ENCODE data around the gene ATXN7L1.

Gene ATXN7L1

DNA sequence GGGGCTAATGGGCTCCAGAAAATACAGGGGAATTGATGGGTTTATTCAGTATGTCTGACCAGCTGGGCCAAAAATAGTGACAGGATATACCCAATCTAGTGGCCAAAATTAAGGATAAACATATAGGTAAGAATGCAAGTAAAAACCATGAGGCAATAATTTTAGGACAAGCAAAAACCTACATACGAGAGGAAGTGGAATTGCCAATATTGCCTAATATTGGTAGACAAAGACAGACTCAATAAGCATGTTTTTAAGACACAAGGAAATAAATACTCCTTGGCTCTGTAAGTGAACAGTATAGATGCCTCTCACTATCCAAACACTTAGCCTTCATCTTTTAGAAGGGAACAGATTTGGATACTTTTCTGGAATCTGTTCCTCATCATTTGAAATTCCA is 51.0 kb downstream of the ATXN7L1 start:
- TF ChIP-seq, protein P1, sequence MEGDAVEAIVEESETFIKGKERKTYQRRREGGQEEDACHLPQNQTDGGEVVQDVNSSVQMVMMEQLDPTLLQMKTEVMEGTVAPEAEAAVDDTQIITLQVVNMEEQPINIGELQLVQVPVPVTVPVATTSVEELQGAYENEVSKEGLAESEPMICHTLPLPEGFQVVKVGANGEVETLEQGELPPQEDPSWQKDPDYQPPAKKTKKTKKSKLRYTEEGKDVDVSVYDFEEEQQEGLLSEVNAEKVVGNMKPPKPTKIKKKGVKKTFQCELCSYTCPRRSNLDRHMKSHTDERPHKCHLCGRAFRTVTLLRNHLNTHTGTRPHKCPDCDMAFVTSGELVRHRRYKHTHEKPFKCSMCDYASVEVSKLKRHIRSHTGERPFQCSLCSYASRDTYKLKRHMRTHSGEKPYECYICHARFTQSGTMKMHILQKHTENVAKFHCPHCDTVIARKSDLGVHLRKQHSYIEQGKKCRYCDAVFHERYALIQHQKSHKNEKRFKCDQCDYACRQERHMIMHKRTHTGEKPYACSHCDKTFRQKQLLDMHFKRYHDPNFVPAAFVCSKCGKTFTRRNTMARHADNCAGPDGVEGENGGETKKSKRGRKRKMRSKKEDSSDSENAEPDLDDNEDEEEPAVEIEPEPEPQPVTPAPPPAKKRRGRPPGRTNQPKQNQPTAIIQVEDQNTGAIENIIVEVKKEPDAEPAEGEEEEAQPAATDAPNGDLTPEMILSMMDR (IDR thresholded peaks at IDR 0.05; ENCODE audit: low read depth, low read length) = no peak
- H3K4me3 ChIP-seq (ENCODE audit: low read depth, low read length) = no peak overlapping the region
- DNase-seq (ENCODE audit: low read depth, low spot score) = no peak
- in situ Hi-C loops (cut with HindIII; ENCODE audit: low sequenced_read_pairs) = no loop called here

DNA sequence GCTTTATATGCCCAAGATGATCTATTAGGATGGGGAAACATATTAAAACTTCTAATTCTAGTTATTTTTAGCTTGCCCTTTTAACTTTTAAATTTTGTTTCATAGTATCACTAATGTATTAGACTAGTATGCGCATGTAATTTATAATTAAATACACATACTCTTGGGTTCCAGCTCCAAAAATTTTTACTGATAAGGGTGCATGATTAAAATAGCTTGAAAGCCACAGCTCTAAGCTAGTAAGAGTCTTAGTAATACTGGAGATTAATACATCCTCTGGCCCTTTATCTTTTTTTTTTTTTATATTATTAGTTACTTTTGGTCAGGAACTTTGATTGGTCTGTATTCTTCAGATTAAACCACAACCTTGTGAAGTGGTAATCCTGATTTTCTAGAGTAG is 53.6 kb downstream of the ATXN7L1 start:
- no peak overlapping the region for H3K4me3 ChIP-seq (ENCODE audit: low read depth, low read length)
- in situ Hi-C loops (cut with HindIII; ENCODE audit: low sequenced_read_pairs) = no loop called here
- TF ChIP-seq, protein P1 (IDR thresholded peaks at IDR 0.05; ENCODE audit: low read depth, low read length) = no peak

DNA sequence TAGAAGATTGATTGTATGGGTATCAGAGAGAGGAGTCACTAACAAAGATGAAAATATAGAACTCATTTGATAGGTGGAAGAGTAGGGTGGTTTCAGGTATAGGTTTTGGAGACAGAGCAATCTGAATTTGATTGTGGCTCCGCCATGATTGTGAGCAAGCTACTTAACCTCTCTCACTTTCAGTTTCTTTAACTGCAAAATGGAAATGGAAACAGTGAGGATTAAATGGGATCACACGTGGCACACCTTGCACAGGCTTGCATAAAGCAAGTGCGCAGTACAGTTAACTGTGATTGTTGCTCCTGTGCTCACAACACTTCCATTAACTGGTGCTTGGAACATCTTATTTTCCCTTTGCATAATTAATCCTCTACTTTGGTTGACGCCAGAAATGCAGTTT is 54.9 kb downstream of the ATXN7L1 start:
- H3K4me3 ChIP-seq (ENCODE audit: low read depth, low read length) = no peak overlapping the region
- in situ Hi-C loops (cut with HindIII; ENCODE audit: low sequenced_read_pairs) = no loop called here
- DNase-seq (ENCODE audit: low read depth, low spot score) = no peak
- TF ChIP-seq, protein P1 (IDR thresholded peaks at IDR 0.05; ENCODE audit: low read depth, low read length) = no peak

More for the DNA sequence above, 53.6 kb downstream of the ATXN7L1 start:
- DNase-seq (ENCODE audit: low read depth, low spot score) = no peak

DNA sequence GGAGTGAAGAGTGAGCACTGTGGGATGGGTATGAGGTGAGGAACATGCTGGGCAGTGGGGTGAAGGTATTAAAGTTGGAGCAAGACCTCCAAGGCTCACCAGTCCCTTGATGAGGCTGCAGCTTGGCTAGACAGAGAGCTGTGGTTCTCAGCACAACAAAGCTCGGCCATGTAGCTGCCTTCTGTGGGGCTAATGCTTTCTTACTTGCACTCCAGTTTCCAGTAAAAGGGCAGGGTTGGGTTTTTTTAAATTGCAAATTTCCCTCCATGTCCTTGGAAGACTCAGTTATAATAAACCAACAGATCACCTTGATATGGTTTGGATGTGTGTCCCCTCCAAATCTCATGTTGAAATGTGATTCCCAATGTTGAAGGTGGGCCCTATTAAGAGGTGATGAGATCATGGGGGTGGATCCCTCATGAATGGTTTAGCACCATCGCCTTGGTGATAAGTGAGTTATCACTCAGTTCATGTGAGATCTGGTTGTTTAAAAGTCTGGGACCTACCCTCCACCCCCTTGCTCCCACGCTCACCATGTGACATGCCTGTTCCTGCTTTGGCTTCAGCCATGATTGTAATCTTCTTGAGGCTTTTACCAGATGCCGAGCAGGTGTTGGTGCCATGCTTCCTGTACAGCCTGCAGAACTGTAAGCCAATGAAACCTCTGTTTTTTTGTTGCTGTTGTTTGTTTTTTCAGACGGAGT is 55.9 kb downstream of the ATXN7L1 start:
- TF ChIP-seq, protein P1 (IDR thresholded peaks at IDR 0.05; ENCODE audit: low read depth, low read length) = no peak
- no peak for DNase-seq (ENCODE audit: low read depth, low spot score)
- H3K4me3 ChIP-seq (ENCODE audit: low read depth, low read length) = no peak overlapping the region
- in situ Hi-C loops (cut with HindIII; ENCODE audit: low sequenced_read_pairs) = no loop called here

DNA sequence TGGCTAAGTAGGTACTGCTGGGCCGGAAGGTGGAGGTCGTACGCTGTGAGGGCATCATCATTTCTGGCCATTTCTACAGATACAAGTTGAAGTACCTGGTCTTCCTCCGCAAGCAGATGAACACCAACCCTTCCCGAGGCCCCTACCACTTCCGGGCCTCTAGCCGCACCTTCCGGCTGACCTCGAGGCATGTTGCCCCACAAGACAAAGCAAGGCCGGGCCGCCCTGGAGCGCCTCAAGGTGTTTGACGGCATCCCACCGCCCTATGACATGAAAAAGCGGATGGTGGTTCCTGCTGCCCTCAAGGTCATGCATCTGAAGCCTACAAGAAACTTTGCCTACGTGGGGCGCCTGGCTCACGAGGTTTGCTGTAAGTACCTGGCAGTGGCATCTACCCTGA is 56.8 kb downstream of the ATXN7L1 start:
- H3K4me3 ChIP-seq (ENCODE audit: low read depth, low read length) = no peak overlapping the region
- TF ChIP-seq, protein P1 (IDR thresholded peaks at IDR 0.05; ENCODE audit: low read depth, low read length) = no peak
- no peak for DNase-seq (ENCODE audit: low read depth, low spot score)
- in situ Hi-C loops (cut with HindIII; ENCODE audit: low sequenced_read_pairs) = no loop called here

DNA sequence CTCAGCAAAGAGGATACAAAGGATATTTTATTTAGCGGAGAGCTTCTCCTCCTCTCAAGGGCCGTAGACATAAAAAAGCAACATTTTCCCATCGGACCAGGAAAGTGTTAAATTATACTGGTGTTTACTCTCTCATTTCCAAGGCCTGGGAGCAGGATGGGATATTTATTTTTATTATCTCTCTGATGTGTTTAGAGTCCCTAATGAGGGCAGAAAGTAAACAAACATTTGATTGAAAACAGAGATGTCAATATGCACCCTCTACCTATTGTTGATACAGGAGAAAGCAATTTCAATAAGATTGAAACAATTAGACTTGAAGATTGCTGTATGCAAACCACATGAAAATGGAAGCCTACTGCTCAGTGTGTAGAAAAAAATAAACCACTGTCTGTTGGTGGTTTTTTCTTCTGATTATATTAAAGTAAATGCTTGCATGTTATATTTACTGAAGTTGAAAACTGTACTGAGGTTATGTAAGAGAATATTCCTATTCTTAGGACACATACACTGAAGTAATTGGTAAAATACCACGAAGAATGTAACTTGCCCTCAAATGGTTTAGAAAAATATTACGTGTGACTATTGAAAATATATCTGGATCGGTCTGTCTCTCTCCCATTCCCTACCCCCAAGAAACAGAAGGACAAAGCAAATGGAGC is 59.3 kb downstream of the ATXN7L1 start:
- in situ Hi-C loops (cut with HindIII; ENCODE audit: low sequenced_read_pairs) = no loop called here
- H3K4me3 ChIP-seq (ENCODE audit: low read depth, low read length) = no peak overlapping the region
- TF ChIP-seq, protein P1 (IDR thresholded peaks at IDR 0.05; ENCODE audit: low read depth, low read length) = no peak
- no peak for DNase-seq (ENCODE audit: low read depth, low spot score)

All from astrocyte of the spinal cord (primary cell).